ENCODE data around the gene THADA. TPM values are rescaled to one million over a fixed set of nuclear protein-coding genes. Genes with fewer than 3 reads are reported as not detected.

Gene THADA
- total RNA-seq, 4 donors from 2014 or later: 26.2 to 58.3 (median 29.7) TPM

DNA sequence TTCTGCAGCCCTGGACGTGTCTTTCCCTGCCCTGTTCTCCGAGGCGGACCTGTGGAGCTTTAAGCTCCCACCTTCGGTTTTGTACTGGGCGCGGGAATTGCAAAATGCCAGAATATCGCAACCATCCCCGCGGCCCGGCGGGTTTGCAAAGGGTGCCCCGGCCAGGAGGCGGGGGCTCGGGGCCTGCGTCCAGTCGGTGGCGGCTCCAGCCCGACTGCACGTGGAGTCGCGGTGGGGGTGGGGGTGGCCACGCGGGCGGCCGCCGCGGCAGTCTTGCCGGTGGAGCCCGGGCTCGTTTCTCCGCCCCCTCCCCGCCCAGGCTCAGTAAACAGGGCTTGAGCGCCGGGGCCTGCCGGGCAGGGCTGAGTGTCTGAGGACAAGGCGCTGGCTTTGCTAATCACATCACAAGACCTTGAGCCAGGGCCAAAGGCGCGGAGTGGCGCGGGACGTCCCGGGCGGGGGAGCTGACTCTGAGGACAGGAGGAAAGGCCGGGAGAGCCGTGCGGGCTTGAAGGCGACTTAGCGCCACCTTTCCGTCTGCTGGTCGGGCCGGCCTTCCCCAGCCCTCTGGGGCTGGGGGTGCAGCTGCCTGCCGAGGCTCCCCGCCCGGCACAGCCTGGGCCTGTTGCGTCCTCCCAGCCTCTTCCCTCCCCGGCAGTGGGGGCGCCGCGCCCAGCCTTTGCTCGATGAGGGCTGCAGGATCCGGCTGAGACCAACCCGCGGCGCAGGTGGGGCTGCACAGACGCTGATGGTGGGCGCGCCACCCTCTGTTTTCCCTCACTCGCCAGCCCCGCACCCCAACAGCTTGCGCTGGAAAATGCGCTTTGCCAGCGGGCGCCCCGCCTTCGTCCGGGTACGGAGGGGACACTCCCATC, 368.6 kb downstream of the THADA start:
- TF ChIP-seq EP300 (IDR thresholded peaks at IDR 0.05): no peak
- no peak for TF ChIP-seq POLR2A (IDR thresholded peaks at IDR 0.05)
- TF ChIP-seq, protein P1, sequence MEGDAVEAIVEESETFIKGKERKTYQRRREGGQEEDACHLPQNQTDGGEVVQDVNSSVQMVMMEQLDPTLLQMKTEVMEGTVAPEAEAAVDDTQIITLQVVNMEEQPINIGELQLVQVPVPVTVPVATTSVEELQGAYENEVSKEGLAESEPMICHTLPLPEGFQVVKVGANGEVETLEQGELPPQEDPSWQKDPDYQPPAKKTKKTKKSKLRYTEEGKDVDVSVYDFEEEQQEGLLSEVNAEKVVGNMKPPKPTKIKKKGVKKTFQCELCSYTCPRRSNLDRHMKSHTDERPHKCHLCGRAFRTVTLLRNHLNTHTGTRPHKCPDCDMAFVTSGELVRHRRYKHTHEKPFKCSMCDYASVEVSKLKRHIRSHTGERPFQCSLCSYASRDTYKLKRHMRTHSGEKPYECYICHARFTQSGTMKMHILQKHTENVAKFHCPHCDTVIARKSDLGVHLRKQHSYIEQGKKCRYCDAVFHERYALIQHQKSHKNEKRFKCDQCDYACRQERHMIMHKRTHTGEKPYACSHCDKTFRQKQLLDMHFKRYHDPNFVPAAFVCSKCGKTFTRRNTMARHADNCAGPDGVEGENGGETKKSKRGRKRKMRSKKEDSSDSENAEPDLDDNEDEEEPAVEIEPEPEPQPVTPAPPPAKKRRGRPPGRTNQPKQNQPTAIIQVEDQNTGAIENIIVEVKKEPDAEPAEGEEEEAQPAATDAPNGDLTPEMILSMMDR (IDR thresholded peaks at IDR 0.05): no peak
- peak in 2 of 3 donors; percentile 60 to 85 for TF ChIP-seq POLR2AphosphoS5 (IDR thresholded peaks at IDR 0.05)
- Histone ChIP-seq H3K4me1 (peaks cover 30% of the 10 kb centered on the region), H3K4me3 (peak overlapping the region; percentile 90)

DNA sequence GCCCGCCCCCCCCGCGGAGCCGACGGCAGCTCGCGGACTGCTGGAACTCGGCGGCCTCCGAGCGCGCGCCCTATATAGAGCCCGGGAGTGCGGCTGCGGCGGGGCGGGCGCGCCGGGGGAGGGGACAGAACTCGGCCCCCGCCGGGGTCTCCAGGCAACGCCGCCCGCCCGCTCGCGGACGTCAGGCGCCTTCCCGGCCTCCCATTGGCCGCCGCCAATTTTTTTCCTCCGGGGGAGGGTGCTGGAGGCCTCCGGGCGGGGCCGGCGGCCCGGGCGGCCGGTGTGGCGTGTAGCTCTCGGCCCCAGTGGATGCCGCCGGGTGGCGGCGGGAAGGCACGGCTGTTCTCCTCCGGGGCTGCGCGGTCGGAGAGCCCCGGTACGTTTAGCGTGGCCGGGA, 369.3 kb downstream of the THADA start, which contains the start of gene ZFP36L2:
Gene ZFP36L2, minus strand, starts transcription at position 49 of the 397 bp plus-strand sequence. CDS start 291 bp downstream, outside the sequence.
- Histone ChIP-seq H3K27me3 (no peaks in the 10 kb centered on the region), H3K4me3 (peak within 1 kb of the TSS; percentile 90), H3K27ac (peak within 1 kb of the TSS; percentile 97), H3K9me3 (no peaks in the 10 kb centered on the region), H3K4me1 (peaks cover 36% of the 10 kb centered on the region), H3K36me3 (peaks cover 43% of the 10 kb centered on the region)
- peak; percentile 96 to 97 for DNase-seq (ENCODE audit: low spot score in 2 of 2)
- WGBS: no CpG with 5 or more reads among the region's 58 CpGs
- TF ChIP-seq EP300 (IDR thresholded peaks at IDR 0.05): no peak
- TF ChIP-seq POLR2A (IDR thresholded peaks at IDR 0.05): peak; percentile 96 to 97
- peak in 2 of 3 donors; percentile 53 to 68 for TF ChIP-seq POLR2AphosphoS5 (IDR thresholded peaks at IDR 0.05)

More for the DNA sequence above, 368.6 kb downstream of the THADA start:
- DNase-seq (ENCODE audit: low spot score in 2 of 2): peak; percentile 97
- Histone ChIP-seq H3K27ac (peak overlapping the region; percentile 97), H3K36me3 (peaks cover 43% of the 10 kb centered on the region), H3K9me3 (no peaks in the 10 kb centered on the region), H3K27me3 (no peaks in the 10 kb centered on the region)
- under 1% methylated on average over 24 of the region's 77 CpGs for WGBS

DNA sequence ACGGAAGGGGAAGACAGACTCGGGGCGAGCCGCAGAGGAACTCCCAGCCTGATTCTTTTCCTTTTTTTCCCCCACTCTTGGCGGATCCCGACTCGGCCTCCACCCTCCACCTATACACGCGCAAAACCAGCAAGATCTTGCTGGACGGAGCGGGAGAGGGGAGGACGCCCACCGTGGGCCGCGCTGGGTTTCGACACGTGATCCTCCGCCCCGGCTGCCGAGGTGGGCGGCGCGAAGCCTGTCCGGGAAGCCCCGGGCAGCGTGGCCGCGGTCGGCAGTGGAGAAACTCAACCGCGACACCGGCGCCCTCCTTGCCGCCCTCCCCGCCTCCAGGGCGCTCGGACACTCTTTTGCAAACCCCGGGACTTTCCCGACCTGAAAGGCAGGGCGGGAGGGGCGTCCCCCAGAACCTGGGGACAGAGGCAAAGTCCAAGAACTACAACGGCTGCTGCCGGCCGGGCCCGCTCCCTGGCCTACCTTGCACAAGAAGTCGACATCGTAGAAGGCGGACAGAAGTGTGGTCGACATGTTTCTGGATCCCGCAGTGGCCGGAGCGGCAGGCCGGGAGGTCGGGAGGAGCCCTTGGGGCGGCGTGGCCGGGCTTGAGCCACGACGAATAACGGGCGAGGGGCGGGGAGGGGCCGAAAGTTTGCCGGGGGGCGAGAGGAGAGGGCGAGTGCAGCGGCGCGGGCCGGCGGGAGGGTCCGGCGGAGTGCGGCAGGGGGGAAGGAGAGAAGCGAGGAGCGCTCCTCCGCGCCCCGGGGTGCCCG, 369.9 kb downstream of the THADA start:
- Histone ChIP-seq H3K27ac (peak overlapping the region; percentile 97), H3K4me3 (peak overlapping the region; percentile 90), H3K4me1 (peaks cover 42% of the 10 kb centered on the region), H3K36me3 (peaks cover 39% of the 10 kb centered on the region), H3K27me3 (no peaks in the 10 kb centered on the region), H3K9me3 (no peaks in the 10 kb centered on the region)
- TF ChIP-seq POLR2AphosphoS5 (IDR thresholded peaks at IDR 0.05): peak; percentile 29 to 68 (median 30)
- TF ChIP-seq, protein P1 (IDR thresholded peaks at IDR 0.05): no peak
- DNase-seq (ENCODE audit: low spot score in 2 of 2): peak in 1 of 2 donors; percentile 85
- 0% methylated on average over 39 of the region's 80 CpGs for WGBS

DNA sequence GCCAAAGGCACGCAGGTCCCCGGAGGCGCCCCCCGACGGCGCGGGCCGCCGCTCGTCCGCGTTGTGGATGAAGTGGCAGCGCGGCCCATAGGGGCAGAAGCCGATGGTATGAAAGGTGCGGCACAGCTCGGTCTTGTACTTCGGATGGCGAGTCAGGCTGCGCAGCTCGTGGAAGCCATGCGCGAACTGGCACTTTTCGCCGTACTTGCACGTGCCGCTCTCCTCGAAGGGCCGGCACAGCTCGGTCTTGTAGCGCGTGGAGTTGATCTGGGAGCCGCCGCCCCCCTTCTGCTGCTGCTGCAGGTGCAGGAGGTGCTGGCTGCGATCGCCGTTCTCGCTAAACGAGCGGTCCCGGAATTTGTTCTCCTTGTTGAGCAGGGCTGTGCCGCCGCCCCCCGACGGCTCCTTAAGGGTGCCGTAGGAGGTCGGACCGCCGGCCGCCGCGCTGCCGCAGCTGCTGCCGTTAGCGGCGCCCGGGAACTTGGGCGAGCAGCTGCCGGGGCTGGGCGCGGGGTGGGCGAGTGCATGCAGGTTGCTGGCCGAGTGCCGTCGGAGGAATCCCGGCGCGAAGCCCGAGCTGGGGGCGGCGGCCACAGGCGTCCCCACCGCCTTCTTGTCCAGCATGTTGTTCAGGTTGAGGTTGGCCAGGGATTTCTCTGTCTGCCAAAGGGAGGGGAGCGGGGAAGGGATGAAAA, 370.6 kb downstream of the THADA start:
- TF ChIP-seq, protein P1 (IDR thresholded peaks at IDR 0.05): no peak
- TF ChIP-seq EP300 (IDR thresholded peaks at IDR 0.05): no peak
- peak in 1 of 3 donors; percentile 6 for TF ChIP-seq POLR2AphosphoS5 (IDR thresholded peaks at IDR 0.05)
- H3K4me1 ChIP-seq: peaks cover 49% of the 10 kb centered on the region
- no peaks in the 10 kb centered on the region for H3K27me3 ChIP-seq
- 1% methylated on average over 15 of the region's 74 CpGs for WGBS
- peak overlapping the region; percentile 97 for H3K27ac ChIP-seq
- peak; percentile 78 to 88 for DNase-seq (ENCODE audit: low spot score in 2 of 2)
- peak overlapping the region; percentile 90 for H3K4me3 ChIP-seq
- no peaks in the 10 kb centered on the region for H3K9me3 ChIP-seq
- peaks cover 32% of the 10 kb centered on the region for H3K36me3 ChIP-seq

DNA sequence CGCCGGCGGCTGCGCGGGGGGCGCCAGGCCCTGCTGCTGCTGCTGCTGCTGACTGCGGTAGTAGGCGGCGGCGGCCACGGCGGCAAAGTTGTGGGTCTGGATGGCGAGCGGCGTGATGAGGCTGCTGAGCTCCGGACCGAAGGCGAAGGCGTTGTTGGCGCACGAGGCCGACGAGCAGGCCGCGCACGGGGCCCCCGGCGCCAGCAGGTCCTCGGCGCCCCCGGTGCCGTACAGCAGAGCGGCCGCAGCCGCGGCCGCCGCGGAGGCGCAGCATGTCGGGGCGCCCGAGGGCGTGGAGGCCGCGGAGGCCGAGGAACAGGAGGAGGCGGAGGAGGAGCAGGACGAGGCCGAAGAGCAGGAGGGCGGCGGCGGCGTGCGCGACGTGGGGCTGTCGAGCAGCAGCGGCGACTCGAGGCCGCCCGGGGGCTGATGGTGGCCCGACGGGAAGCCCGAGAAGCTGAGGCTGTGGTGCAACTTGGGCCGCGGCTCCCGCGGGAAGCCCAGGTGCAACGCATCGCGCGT, 371.2 kb downstream of the THADA start:
- DNase-seq (ENCODE audit: low spot score in 2 of 2): no peak
- peak overlapping the region; percentile 90 for H3K4me3 ChIP-seq
- H3K9me3 ChIP-seq: no peaks in the 10 kb centered on the region
- WGBS: 1% methylated on average over 60 of the region's 74 CpGs
- no peaks in the 10 kb centered on the region for H3K27me3 ChIP-seq
- peak overlapping the region; percentile 97 for H3K27ac ChIP-seq
- H3K4me1 ChIP-seq: peaks cover 52% of the 10 kb centered on the region
- peaks cover 29% of the 10 kb centered on the region for H3K36me3 ChIP-seq
- TF ChIP-seq POLR2A (IDR thresholded peaks at IDR 0.05): peak in 1 of 2 donors; percentile 5
- TF ChIP-seq, protein P1 (IDR thresholded peaks at IDR 0.05): no peak

Measured in suprapubic skin (tissue), 4 donors.